ENCODE results near the gene GOLT1A. TPM values are rescaled to one million over a fixed set of nuclear protein-coding genes. Genes with fewer than 3 reads are reported as not detected.

Gene GOLT1A, protein sequence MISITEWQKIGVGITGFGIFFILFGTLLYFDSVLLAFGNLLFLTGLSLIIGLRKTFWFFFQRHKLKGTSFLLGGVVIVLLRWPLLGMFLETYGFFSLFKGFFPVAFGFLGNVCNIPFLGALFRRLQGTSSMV
- total RNA-seq, result not detected
- not detected for polyA plus RNA-seq

DNA sequence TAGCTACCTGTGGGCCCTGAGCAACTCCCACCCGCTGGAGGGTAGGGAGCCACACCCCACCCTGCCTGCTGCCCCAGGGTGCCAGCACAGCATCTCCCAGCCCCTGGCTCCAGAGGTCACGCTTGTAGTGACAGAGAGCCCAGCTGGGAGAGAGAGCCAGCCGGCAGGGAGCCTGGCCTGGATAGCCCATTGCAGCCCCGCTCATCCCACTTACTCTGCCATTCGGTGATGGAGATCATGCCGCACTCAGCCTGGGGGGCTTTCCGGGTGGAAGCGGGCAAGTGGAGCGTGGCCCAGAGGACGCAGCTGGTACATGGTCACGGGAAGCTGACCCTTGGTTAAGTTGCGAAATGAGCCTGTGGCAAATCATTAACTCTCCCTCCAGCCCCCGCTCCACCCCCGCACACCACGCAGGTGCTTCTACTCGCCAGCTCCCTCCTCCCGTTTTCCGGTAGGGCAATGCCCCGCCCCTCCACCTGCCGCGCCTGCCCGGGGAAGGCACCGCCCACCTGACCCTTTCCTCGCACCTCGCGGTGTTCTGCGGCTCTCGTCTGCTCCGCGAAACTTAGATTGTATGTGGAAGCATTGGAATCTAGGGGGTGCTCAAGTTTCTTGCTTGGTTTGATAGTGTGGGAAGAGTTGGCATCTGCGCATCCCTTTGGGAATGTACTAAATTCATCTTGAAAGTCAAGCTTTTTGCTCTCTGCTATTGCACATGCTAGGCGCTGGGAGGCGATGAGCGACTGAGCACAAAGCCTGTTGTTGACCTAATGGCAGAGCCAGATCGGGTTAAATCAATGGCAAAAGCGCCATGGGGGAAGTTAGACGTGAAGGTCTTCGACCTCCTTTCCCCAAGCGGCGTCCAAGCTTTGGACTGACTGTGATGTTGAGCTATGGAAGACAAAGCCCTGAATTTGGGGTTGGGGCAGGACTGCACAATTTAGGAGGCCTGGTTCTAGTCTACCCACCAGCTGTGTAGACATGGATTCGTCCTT is at the start of gene GOLT1A:
Gene GOLT1A (minus strand): TSS at position 321 of the 995 bp plus-strand sequence. CDS start 82 bp downstream, at position 239.
- Histone ChIP-seq H3K4me3 (ENCODE audit: low read length) (peak within 1 kb of the TSS; percentile 40), H3K36me3 (ENCODE audit: insufficient read depth, low read length) (no peaks in the 10 kb centered on the region), H3K4me1 (ENCODE audit: insufficient read depth, low read length) (peaks cover 10% of the 10 kb centered on the region), H3K27ac (ENCODE audit: low read depth, low read length) (no peak within 1 kb of the TSS), H3K9me3 (ENCODE audit: low read length) (no peaks in the 10 kb centered on the region), H3K27me3 (ENCODE audit: insufficient read depth, low read length, poor library complexity, severe bottlenecking) (no peaks in the 10 kb centered on the region)
- Mint-ChIP-seq H3K9me3 (no peaks in the 10 kb centered on the region), H3K4me3 (peak within 1 kb of the TSS in 6 of 7 donors; percentile 8 to 82 (median 44)), H3K27ac (peak within 1 kb of the TSS in 2 of 8 donors; percentile 38 to 47), H3K36me3 (no peaks in the 10 kb centered on the region), H3K27me3 (peaks cover 6 to 21% of the 10 kb centered on the region in 2 donors), H3K4me1 (peaks cover 4 to 8% (median 5%) of the 10 kb centered on the region in 3 donors)
- ChIA-PET CTCF (interaction anchor here (0.6 to 1.2 kb wide), 3 partner anchors 9 to 1440 kb away, joined by 3 to 4 read pairs (median 3); no protein-coding TSS in a partner anchor), POLR2A (no interaction called here)
- DNase-seq, result peak in 3 of 5 donors; percentile 13 to 40 (median 31)

DNA sequence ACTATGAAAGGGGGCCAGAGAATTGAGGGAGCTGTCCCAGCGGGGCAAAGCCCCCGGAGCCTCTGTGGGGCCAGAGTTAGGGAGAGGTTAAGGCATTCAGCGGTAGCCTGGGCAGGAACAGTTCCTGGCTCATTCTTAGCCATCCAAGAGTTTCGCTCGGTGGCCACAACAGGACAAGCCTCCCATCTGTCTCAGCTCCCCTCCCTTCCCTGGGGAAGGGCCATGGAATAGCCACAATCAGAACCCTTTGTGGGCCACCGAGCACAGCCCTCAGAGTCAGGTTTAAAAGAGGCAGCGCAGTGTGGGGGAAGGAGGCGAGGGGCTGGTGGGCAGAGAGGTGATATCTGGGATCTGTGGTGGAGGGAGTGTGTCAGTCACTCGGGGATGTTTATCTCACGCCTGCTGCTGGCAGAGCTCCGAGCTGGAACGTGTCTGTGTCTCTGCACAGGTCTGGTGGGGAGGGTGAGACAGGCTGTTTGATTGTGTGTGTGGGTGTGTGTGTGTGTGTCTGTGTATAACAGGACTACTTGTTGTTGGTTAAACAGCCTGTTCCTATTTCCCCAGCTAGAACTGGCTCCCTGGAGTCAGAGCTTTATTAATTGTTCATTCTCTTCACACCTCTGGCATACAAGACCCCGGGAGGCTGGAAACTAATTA is 49.6 kb upstream of the GOLT1A start:
- Histone ChIP-seq H3K27me3 (ENCODE audit: insufficient read depth, low read length, poor library complexity, severe bottlenecking) (no peaks in the 10 kb centered on the region), H3K4me3 (ENCODE audit: low read length) (no peak overlapping the region), H3K4me1 (ENCODE audit: insufficient read depth, low read length) (no peaks in the 10 kb centered on the region), H3K27ac (ENCODE audit: low read depth, low read length) (no peak overlapping the region), H3K9me3 (ENCODE audit: low read length) (no peaks in the 10 kb centered on the region), H3K36me3 (ENCODE audit: insufficient read depth, low read length) (no peaks in the 10 kb centered on the region)
- ChIA-PET CTCF (no interaction called here), POLR2A (no interaction called here)
- H3K27me3 Mint-ChIP-seq, result peaks cover 4% of the 10 kb centered on the region in 2 donors
- DNase-seq, result no peak
- no peak overlapping the region for H3K4me3 Mint-ChIP-seq
- H3K4me1 Mint-ChIP-seq, result no peaks in the 10 kb centered on the region
- no peaks in the 10 kb centered on the region for H3K36me3 Mint-ChIP-seq
- H3K9me3 Mint-ChIP-seq, result no peaks in the 10 kb centered on the region
- H3K27ac Mint-ChIP-seq, result peak overlapping the region in 1 of 8 donors; percentile 85

DNA sequence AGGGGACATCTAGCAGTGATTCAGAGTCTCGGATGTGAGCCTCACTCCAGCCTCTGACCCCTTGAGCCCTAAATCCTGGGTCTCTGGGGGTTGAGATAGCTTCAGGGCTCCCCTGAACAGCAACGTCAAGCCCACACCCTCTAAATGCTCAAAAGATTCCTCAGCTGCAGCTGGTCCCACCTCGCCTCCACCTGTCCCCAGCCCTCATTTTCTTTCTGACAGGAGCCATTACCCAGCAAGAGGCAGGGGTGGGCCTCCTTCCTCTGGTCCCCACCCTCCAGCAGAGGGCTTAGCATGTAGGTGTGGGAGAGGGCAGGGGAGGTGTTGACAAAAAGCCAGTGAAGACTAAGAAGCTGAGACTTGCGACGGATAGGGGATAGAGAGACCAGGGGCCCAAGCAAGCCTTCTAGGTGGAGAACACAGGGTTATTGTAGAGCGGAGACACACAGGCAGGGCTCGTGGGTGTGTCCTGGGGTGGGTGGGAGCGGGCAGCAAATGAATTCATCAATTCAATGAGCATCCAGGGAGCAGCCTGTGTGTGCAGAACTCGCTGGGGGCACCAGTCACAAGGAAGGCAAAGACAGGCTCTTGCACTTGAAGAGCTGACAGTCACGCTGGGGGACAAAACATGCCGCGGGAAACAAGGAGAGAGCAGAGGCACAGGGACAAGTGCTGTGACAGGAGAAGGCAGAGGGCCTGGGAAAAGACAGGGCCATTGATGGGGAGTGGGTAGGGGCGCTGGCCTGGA is 48.9 kb upstream of the GOLT1A start:
- Mint-ChIP-seq H3K27me3 (peaks cover 4% of the 10 kb centered on the region in 2 donors), H3K36me3 (no peaks in the 10 kb centered on the region), H3K4me1 (no peaks in the 10 kb centered on the region), H3K27ac (no peak overlapping the region), H3K4me3 (no peak overlapping the region), H3K9me3 (no peaks in the 10 kb centered on the region)
- Histone ChIP-seq H3K4me1 (ENCODE audit: insufficient read depth, low read length) (no peaks in the 10 kb centered on the region), H3K36me3 (ENCODE audit: insufficient read depth, low read length) (no peaks in the 10 kb centered on the region), H3K27me3 (ENCODE audit: insufficient read depth, low read length, poor library complexity, severe bottlenecking) (no peaks in the 10 kb centered on the region), H3K9me3 (ENCODE audit: low read length) (no peaks in the 10 kb centered on the region), H3K27ac (ENCODE audit: low read depth, low read length) (no peak overlapping the region), H3K4me3 (ENCODE audit: low read length) (no peak overlapping the region)
- no peak for DNase-seq
- ChIA-PET CTCF (no interaction called here), POLR2A (no interaction called here)

DNA sequence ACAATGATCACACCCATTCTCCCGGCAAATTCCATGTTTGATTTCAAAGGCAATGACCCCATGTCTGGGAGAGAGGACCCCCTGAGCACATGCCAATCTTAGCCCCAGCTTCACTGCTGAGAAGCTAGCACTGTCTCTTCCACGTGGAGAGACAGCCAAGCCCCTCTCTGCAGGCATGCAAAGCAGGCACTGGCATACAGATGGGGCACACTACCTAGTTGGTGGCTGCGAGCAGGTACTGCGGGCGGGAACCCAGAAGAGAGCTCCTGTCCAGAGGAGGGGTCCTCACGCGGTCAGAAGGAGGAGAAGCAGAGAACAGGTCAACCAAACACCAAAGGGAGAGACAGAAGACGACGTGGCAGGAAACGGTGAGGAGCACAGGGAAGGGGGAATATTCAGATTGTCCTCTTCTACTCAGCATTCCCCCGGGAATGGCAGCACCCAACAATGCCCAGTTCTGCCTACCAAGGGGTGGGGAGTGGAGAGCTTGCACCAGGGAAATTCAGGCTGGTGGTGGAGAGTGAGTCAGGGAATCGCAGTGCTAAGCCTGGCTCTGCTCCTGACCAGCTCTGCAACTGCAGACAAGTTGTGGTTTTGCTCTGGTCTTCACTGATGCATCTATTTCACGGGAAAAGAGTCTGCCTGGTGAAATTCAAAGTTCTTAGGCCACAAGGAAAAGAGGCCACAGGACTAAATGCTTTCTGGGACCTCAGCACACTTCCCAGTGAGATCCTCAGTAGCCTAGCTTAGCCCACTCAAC is 48.1 kb upstream of the GOLT1A start:
- no peak overlapping the region for H3K27ac Mint-ChIP-seq
- H3K4me1 Mint-ChIP-seq, result no peaks in the 10 kb centered on the region
- ChIA-PET CTCF (no interaction called here), POLR2A (no interaction called here)
- no peaks in the 10 kb centered on the region for H3K4me1 ChIP-seq (ENCODE audit: insufficient read depth, low read length)
- H3K4me3 ChIP-seq (ENCODE audit: low read length), result no peak overlapping the region
- no peaks in the 10 kb centered on the region for H3K27me3 ChIP-seq (ENCODE audit: insufficient read depth, low read length, poor library complexity, severe bottlenecking)
- no peaks in the 10 kb centered on the region for H3K36me3 ChIP-seq (ENCODE audit: insufficient read depth, low read length)
- peaks cover 1 to 4% of the 10 kb centered on the region in 2 donors for H3K27me3 Mint-ChIP-seq
- H3K4me3 Mint-ChIP-seq, result no peak overlapping the region
- no peaks in the 10 kb centered on the region for H3K36me3 Mint-ChIP-seq
- no peak for DNase-seq
- no peaks in the 10 kb centered on the region for H3K9me3 Mint-ChIP-seq
- no peaks in the 10 kb centered on the region for H3K9me3 ChIP-seq (ENCODE audit: low read length)
- H3K27ac ChIP-seq (ENCODE audit: low read depth, low read length), result no peak overlapping the region

DNA sequence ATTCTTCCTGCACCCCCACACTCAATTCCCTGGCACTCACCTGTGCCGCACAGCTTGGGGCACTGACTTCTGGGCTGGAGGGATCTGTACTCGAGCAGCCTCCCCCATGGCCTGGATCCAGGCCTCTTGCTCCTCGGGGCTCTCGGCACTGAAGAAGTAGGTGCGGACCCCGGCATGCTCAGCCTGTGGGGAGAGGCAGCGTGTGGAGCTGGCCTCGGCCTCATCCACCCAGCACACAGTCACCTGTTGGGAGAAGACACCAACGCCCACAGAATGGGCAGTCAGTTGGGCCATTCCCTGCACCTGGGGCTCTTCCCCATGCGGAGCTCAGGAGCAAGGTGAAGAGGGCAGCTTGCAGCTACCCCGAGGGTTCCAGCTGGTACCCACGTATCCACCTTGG is 47.5 kb upstream of the GOLT1A start:
- Mint-ChIP-seq H3K9me3 (no peaks in the 10 kb centered on the region), H3K27me3 (peaks cover 0 to 4% of the 10 kb centered on the region in 2 donors), H3K4me1 (no peaks in the 10 kb centered on the region), H3K36me3 (no peaks in the 10 kb centered on the region), H3K4me3 (no peak overlapping the region), H3K27ac (no peak overlapping the region)
- no peaks in the 10 kb centered on the region for H3K36me3 ChIP-seq (ENCODE audit: insufficient read depth, low read length)
- H3K4me1 ChIP-seq (ENCODE audit: insufficient read depth, low read length), result no peaks in the 10 kb centered on the region
- CTCF ChIA-PET, result interaction anchor here (0.8 kb wide), 1 partner anchor 17 kb away, joined by 3 read pairs; no protein-coding TSS in a partner anchor
- H3K4me3 ChIP-seq (ENCODE audit: low read length), result no peak overlapping the region
- no peaks in the 10 kb centered on the region for H3K9me3 ChIP-seq (ENCODE audit: low read length)
- H3K27me3 ChIP-seq (ENCODE audit: insufficient read depth, low read length, poor library complexity, severe bottlenecking), result no peaks in the 10 kb centered on the region
- POLR2A ChIA-PET, result no interaction called here
- no peak for DNase-seq
- no peak overlapping the region for H3K27ac ChIP-seq (ENCODE audit: low read depth, low read length)

DNA sequence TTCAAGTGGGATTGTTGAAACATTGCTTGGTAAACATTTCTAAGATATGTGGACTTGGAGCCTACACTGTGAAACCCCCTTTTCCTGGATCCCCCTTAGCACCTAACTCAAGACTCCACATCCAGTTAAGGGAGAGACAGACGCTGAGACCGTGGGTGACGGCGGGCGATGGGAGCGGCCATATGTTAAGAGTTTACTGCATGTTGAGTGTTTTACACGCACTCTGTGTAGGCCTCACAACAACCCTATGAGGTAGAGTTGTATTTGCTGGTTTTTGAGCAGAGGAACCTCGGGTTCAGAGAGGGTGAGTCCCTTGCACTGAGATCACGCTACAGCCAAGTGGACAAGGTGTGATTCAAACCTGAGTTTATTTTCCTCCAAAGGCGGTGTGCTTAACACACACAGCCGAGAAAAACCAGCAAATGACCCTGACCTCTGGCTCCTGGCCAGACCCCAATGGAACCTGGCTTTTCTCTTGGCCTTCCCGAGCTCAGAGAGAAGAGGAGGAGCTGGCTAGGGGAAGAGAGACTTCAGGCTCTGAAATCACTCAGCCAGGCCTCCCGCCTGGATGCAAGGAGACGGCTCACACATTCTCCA is 46.9 kb upstream of the GOLT1A start:
- H3K27ac Mint-ChIP-seq, result no peak overlapping the region
- H3K4me3 ChIP-seq (ENCODE audit: low read length), result no peak overlapping the region
- H3K4me1 ChIP-seq (ENCODE audit: insufficient read depth, low read length), result no peaks in the 10 kb centered on the region
- H3K9me3 Mint-ChIP-seq, result no peaks in the 10 kb centered on the region
- peaks cover 0 to 4% of the 10 kb centered on the region in 2 donors for H3K27me3 Mint-ChIP-seq
- H3K36me3 ChIP-seq (ENCODE audit: insufficient read depth, low read length), result no peaks in the 10 kb centered on the region
- H3K4me3 Mint-ChIP-seq, result no peak overlapping the region
- no peak overlapping the region for H3K27ac ChIP-seq (ENCODE audit: low read depth, low read length)
- H3K9me3 ChIP-seq (ENCODE audit: low read length), result no peaks in the 10 kb centered on the region
- no peaks in the 10 kb centered on the region for H3K4me1 Mint-ChIP-seq
- DNase-seq, result no peak
- POLR2A ChIA-PET, result no interaction called here
- H3K36me3 Mint-ChIP-seq, result no peaks in the 10 kb centered on the region
- CTCF ChIA-PET, result interaction anchor here (0.8 to 1.0 kb wide), 2 partner anchors 18 to 102 kb away, joined by 3 to 4 read pairs; no protein-coding TSS in a partner anchor
- no peaks in the 10 kb centered on the region for H3K27me3 ChIP-seq (ENCODE audit: insufficient read depth, low read length, poor library complexity, severe bottlenecking)

DNA sequence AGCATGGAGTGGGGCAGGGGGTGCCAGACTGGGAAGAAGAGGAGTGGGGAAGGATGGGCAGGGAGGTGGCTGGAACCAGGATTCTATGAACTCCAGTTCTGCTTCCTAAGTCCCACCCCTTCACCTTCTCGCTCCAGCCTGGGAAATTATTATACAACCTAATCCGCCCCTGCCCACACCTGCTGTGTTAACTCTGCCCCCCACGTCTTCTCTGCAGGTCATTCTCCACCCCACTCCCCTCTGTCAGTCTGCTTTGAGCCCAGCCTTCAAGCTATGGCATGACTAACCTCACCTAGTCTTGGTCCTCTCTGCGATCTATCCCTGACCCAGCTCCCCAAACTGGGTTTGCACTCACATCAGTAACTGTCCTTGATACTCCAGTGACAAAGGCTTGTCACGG is 46.0 kb upstream of the GOLT1A start:
- Mint-ChIP-seq H3K9me3 (no peaks in the 10 kb centered on the region), H3K27me3 (peaks cover 1 to 8% of the 10 kb centered on the region in 2 donors), H3K4me1 (no peaks in the 10 kb centered on the region), H3K36me3 (no peaks in the 10 kb centered on the region), H3K27ac (peak overlapping the region in 1 of 8 donors; percentile 36), H3K4me3 (no peak overlapping the region)
- POLR2A ChIA-PET, result no interaction called here
- no peak for DNase-seq
- no peaks in the 10 kb centered on the region for H3K9me3 ChIP-seq (ENCODE audit: low read length)
- CTCF ChIA-PET, result interaction anchor here (1.0 kb wide), 1 partner anchor 103 kb away, joined by 4 read pairs; no protein-coding TSS in a partner anchor
- H3K27me3 ChIP-seq (ENCODE audit: insufficient read depth, low read length, poor library complexity, severe bottlenecking), result no peaks in the 10 kb centered on the region
- no peaks in the 10 kb centered on the region for H3K36me3 ChIP-seq (ENCODE audit: insufficient read depth, low read length)
- H3K4me3 ChIP-seq (ENCODE audit: low read length), result no peak overlapping the region
- H3K4me1 ChIP-seq (ENCODE audit: insufficient read depth, low read length), result no peaks in the 10 kb centered on the region
- H3K27ac ChIP-seq (ENCODE audit: low read depth, low read length), result no peak overlapping the region

Data from CD8-positive, alpha-beta memory T cell (primary cell).